Measurements from ENCODE around the gene NEDD4L. TPM values are rescaled to one million over a fixed set of nuclear protein-coding genes. Genes with fewer than 3 reads are reported as not detected.

NEDD4L gene
- total and polyA plus RNA-seq, 10 of the 15 experiments (the other 5 are each of a cell fraction or from before 2014, with no cell fraction given), result 7.4 to 24.0 (median 17.7) TPM

DNA sequence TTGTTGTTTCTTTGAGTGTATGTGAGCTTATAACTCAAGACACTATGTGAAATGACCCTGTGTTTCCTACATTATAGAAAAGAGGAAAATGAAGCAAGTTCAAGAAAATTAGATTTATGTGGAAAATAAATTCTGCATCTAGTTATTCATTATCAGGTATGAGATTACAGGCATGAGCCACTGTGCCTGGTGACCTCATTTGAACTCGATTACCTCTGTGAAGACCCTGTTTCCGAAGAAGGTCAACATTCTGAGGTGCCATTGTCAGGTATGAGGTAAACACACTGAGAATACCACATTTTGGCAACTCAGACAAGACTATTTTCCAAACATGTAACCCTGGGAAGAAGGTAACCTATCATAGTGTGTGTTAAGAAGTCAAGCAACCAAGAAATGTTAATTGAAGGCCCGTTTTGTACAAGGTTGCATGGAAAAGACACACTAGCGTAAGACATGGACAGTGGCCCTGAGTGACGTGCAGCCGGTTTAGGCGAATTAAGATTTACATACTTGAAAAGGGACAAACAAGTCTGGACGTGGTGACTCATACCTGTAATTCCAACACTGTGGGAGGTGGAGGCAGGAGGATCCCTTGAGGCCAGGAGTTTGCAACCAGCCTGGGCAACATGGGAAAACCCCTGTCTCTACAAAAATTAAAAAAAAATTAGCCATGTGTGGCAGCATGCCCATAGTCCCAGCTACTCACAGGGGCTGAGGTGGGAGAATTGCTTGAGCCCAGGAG lies 186.6 kb downstream of the NEDD4L start (continued):
- TF ChIP-seq ELK1 (IDR thresholded peaks at IDR 0.05; ENCODE audit: low read depth, low read length), result no peak
- TF ChIP-seq PKNOX1 (IDR thresholded peaks at IDR 0.05), result peak; percentile 62
- TF ChIP-seq, protein P1, sequence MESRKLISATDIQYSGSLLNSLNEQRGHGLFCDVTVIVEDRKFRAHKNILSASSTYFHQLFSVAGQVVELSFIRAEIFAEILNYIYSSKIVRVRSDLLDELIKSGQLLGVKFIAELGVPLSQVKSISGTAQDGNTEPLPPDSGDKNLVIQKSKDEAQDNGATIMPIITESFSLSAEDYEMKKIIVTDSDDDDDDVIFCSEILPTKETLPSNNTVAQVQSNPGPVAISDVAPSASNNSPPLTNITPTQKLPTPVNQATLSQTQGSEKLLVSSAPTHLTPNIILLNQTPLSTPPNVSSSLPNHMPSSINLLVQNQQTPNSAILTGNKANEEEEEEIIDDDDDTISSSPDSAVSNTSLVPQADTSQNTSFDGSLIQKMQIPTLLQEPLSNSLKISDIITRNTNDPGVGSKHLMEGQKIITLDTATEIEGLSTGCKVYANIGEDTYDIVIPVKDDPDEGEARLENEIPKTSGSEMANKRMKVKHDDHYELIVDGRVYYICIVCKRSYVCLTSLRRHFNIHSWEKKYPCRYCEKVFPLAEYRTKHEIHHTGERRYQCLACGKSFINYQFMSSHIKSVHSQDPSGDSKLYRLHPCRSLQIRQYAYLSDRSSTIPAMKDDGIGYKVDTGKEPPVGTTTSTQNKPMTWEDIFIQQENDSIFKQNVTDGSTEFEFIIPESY (IDR thresholded peaks at IDR 0.05), result no peak
- TF ChIP-seq, protein P2, sequence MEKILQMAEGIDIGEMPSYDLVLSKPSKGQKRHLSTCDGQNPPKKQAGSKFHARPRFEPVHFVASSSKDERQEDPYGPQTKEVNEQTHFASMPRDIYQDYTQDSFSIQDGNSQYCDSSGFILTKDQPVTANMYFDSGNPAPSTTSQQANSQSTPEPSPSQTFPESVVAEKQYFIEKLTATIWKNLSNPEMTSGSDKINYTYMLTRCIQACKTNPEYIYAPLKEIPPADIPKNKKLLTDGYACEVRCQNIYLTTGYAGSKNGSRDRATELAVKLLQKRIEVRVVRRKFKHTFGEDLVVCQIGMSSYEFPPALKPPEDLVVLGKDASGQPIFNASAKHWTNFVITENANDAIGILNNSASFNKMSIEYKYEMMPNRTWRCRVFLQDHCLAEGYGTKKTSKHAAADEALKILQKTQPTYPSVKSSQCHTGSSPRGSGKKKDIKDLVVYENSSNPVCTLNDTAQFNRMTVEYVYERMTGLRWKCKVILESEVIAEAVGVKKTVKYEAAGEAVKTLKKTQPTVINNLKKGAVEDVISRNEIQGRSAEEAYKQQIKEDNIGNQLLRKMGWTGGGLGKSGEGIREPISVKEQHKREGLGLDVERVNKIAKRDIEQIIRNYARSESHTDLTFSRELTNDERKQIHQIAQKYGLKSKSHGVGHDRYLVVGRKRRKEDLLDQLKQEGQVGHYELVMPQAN (conservative IDR thresholded peaks at IDR 0.05), result no peak
- no peak for TF ChIP-seq YY1 (IDR thresholded peaks at IDR 0.05; ENCODE audit: low read depth, low read length)
- no peak for TF ChIP-seq ASH2L (IDR thresholded peaks at IDR 0.05; ENCODE audit: borderline replicate concordance, low read depth)
- TF ChIP-seq SREBF1 (IDR thresholded peaks at IDR 0.05; ENCODE audit: low read length), result no peak
- TF ChIP-seq ZNF24 (IDR thresholded peaks at IDR 0.05), result no peak
- TF ChIP-seq NR2C2 (IDR thresholded peaks at IDR 0.05; ENCODE audit: borderline replicate concordance, control insufficient read depth, insufficient read length, low read depth), result no peak
- TF ChIP-seq, protein P3, sequence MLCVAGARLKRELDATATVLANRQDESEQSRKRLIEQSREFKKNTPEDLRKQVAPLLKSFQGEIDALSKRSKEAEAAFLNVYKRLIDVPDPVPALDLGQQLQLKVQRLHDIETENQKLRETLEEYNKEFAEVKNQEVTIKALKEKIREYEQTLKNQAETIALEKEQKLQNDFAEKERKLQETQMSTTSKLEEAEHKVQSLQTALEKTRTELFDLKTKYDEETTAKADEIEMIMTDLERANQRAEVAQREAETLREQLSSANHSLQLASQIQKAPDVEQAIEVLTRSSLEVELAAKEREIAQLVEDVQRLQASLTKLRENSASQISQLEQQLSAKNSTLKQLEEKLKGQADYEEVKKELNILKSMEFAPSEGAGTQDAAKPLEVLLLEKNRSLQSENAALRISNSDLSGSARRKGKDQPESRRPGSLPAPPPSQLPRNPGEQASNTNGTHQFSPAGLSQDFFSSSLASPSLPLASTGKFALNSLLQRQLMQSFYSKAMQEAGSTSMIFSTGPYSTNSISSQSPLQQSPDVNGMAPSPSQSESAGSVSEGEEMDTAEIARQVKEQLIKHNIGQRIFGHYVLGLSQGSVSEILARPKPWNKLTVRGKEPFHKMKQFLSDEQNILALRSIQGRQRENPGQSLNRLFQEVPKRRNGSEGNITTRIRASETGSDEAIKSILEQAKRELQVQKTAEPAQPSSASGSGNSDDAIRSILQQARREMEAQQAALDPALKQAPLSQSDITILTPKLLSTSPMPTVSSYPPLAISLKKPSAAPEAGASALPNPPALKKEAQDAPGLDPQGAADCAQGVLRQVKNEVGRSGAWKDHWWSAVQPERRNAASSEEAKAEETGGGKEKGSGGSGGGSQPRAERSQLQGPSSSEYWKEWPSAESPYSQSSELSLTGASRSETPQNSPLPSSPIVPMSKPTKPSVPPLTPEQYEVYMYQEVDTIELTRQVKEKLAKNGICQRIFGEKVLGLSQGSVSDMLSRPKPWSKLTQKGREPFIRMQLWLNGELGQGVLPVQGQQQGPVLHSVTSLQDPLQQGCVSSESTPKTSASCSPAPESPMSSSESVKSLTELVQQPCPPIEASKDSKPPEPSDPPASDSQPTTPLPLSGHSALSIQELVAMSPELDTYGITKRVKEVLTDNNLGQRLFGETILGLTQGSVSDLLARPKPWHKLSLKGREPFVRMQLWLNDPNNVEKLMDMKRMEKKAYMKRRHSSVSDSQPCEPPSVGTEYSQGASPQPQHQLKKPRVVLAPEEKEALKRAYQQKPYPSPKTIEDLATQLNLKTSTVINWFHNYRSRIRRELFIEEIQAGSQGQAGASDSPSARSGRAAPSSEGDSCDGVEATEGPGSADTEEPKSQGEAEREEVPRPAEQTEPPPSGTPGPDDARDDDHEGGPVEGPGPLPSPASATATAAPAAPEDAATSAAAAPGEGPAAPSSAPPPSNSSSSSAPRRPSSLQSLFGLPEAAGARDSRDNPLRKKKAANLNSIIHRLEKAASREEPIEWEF (IDR thresholded peaks at IDR 0.05; ENCODE audit: insufficient replicate concordance, low read depth, low read length), result no peak
- TF ChIP-seq, protein P4, sequence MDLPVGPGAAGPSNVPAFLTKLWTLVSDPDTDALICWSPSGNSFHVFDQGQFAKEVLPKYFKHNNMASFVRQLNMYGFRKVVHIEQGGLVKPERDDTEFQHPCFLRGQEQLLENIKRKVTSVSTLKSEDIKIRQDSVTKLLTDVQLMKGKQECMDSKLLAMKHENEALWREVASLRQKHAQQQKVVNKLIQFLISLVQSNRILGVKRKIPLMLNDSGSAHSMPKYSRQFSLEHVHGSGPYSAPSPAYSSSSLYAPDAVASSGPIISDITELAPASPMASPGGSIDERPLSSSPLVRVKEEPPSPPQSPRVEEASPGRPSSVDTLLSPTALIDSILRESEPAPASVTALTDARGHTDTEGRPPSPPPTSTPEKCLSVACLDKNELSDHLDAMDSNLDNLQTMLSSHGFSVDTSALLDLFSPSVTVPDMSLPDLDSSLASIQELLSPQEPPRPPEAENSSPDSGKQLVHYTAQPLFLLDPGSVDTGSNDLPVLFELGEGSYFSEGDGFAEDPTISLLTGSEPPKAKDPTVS (IDR thresholded peaks at IDR 0.05; ENCODE audit: low read depth, low read length), result no peak
- TF ChIP-seq HDAC6 (IDR thresholded peaks at IDR 0.05; ENCODE audit: unreplicated experiment), result no peak
- TF ChIP-seq STAT1 (conservative IDR thresholded peaks at IDR 0.05), result no peak
